Kidney (tissue), 14 donors: ENCODE data around the gene TMEM178A. TPM values are rescaled to one million over a fixed set of nuclear protein-coding genes. Genes with fewer than 3 reads are reported as not detected.

Source experiments
- DNase-seq, 5 donors: peaks; one replicate each; pipeline ENCODE4 v3.0.0-alpha.2; 2013 to 2020
- FAIRE-seq: peaks from 2 replicates; lab custom pipeline; 2012; peaks lifted over from hg19 to GRCh38; lab: Jason Lieb, UNC
- H3K27ac ChIP-seq, 2 donors: one replicate each; pipeline ENCODE4 v1.7.0; 2013; ENCODE audit warnings: low read depth in 2 of 2, low read length in 2 of 2, inconsistent platforms in 1 of 2
- H3K27me3 ChIP-seq: one replicate; pipeline ENCODE4 v1.7.1; 2013; ENCODE audit warnings: low read length, inconsistent platforms; ENCODE audit not compliant: control insufficient read depth, insufficient read depth
- H3K36me3 ChIP-seq, 3 donors: one replicate each; pipeline versions ENCODE4 v1.7.0 to v1.7.1; 2013; ENCODE audit warnings: low read length in 3 of 3, control low read depth in 1 of 3, inconsistent platforms in 1 of 3; ENCODE audit not compliant: insufficient read depth in 3 of 3, control insufficient read depth in 2 of 3
- H3K4me1 ChIP-seq, 3 donors: one replicate each; pipeline versions ENCODE4 v1.7.0 to v1.7.1; 2013; ENCODE audit warnings: low read length in 3 of 3, inconsistent platforms in 1 of 3, low read depth in 1 of 3; ENCODE audit not compliant: control insufficient read depth in 2 of 3, insufficient read depth in 2 of 3
- H3K4me3 ChIP-seq, 3 donors: one replicate each; pipeline versions ENCODE4 v1.7.0 to v1.8.1; 2013; ENCODE audit warnings: low read length in 3 of 3, control low read depth in 1 of 3, inconsistent platforms in 1 of 3
- H3K9ac ChIP-seq, 3 donors: one replicate each; pipeline versions ENCODE4 v1.7.0 to v1.7.1; 2013; ENCODE audit warnings: low read length in 3 of 3, control low read depth in 1 of 3, inconsistent platforms in 1 of 3
- H3K9me3 ChIP-seq, 3 donors: one replicate each; pipeline versions ENCODE4 v1.7.0 to v1.7.1; 2013; ENCODE audit warnings: low read length in 3 of 3, control low read depth in 1 of 3, inconsistent platforms in 1 of 3; ENCODE audit not compliant: control insufficient read depth in 2 of 3, insufficient read depth in 1 of 3
- intact Hi-C: fragments of 100-400 bp; cut with DNase I; formaldehyde crosslinking; loops from one replicate; pipeline ENCODE4 v1.11.1; 2022
- polyA plus RNA-seq: library from polyadenylated mRNA; stranded (reverse); fragments of 350-450 nt; fragmentation: Illumina TruSeq; extraction: RNeasy Lipid Tissue Mini Kit (QIAGEN cat#74804); gene quantifications from one replicate; pipeline ENCODE4 v1.2.3, GENCODE V29; 2014; ENCODE audit warnings: low read depth, low replicate concordance; ENCODE audit not compliant: insufficient read depth
- total RNA-seq: library from RNA; stranded (reverse); fragmentation: NEBNext Ultra II Directional; extraction: Animal tissue kit (Norgen Biotek cat#: 25700); gene quantifications from one replicate; pipeline ENCODE4 v1.2.1, GENCODE V29; 2021
- TF ChIP-seq, protein P1 (sequence below): IDR thresholded peaks from 3 replicates; pipeline ENCODE4 v1.5.1; 2012; ENCODE audit warnings: mild to moderate bottlenecking, moderate library complexity, borderline replicate concordance; ENCODE audit not compliant: insufficient read depth; ENCODE audit errors: extremely low read depth
- donor health status: control.
- donor health status: control.
- donor health status: control.
- donor health status: control.
- donor health status: control.
- donor health status: DM: yes; HTN: yes; CAD: no.
- donor health status: Normal renal cell carcinoma (clear cell type).

The TMEM178A gene
- total and polyA plus RNA-seq, 2 donors from 2014 or later = 5.7 to 48.0 TPM

DNA sequence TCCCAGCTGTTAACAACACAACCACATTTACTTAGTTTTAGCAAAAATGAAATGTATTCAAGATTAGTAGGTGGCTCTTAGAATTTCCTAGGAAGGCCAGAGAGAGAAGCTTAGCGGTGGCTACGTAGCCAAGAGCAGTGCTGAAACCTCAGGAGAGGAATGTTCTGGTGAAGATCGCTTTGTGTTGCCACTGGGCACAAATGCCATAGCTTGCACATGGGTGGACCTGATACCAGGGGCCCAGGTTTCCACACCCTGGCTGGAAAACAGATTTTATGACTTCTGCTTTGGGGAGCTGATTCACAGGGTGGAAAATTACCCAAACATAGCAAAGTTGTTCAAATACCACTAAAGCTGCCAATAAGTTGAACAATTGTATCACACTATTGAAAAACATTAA is 69.9 kb downstream of the TMEM178A start:
- TF ChIP-seq, protein P1, sequence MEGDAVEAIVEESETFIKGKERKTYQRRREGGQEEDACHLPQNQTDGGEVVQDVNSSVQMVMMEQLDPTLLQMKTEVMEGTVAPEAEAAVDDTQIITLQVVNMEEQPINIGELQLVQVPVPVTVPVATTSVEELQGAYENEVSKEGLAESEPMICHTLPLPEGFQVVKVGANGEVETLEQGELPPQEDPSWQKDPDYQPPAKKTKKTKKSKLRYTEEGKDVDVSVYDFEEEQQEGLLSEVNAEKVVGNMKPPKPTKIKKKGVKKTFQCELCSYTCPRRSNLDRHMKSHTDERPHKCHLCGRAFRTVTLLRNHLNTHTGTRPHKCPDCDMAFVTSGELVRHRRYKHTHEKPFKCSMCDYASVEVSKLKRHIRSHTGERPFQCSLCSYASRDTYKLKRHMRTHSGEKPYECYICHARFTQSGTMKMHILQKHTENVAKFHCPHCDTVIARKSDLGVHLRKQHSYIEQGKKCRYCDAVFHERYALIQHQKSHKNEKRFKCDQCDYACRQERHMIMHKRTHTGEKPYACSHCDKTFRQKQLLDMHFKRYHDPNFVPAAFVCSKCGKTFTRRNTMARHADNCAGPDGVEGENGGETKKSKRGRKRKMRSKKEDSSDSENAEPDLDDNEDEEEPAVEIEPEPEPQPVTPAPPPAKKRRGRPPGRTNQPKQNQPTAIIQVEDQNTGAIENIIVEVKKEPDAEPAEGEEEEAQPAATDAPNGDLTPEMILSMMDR = no peak
- H3K4me3 ChIP-seq = no peak overlapping the region
- peaks cover 0 to 20% (median 17%) of the 10 kb centered on the region in 3 donors for H3K36me3 ChIP-seq
- H3K27ac ChIP-seq = no peak overlapping the region
- no peaks in the 10 kb centered on the region for H3K9me3 ChIP-seq
- no peak overlapping the region for H3K9ac ChIP-seq
- H3K4me1 ChIP-seq = peaks cover 0 to 8% (median 3%) of the 10 kb centered on the region in 3 donors
- DNase-seq (no peak), FAIRE-seq (no peak)
- no peaks in the 10 kb centered on the region for H3K27me3 ChIP-seq
- intact Hi-C loops = no loop called here

DNA sequence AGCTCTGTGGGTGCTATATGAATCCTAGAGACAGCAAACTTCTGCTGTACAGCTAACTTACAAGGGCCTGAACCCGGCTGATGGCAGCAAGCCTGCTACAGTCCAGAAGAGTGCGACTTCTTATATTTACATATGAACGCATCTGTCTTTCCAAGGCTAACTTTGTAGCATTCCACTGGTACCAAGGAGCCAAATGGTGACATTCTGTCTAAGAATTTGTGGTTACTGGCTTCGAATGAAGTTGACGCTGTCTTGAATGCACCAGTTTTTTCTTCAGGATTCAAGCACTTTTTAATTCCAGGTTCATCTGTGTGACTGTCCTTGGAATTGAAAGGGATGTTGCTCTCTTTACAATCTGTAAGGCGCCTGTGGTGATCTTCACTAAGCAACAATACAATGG is 70.9 kb downstream of the TMEM178A start:
- no peak for FAIRE-seq
- Histone ChIP-seq H3K9ac (no peak overlapping the region), H3K36me3 (peaks cover 0 to 24% (median 17%) of the 10 kb centered on the region in 3 donors), H3K27ac (no peak overlapping the region), H3K4me3 (no peak overlapping the region), H3K27me3 (no peaks in the 10 kb centered on the region), H3K4me1 (peaks cover 0 to 8% (median 3%) of the 10 kb centered on the region in 3 donors), H3K9me3 (no peaks in the 10 kb centered on the region)
- no peak for DNase-seq
- TF ChIP-seq, protein P1 = no peak
- intact Hi-C loops = no loop called here

DNA sequence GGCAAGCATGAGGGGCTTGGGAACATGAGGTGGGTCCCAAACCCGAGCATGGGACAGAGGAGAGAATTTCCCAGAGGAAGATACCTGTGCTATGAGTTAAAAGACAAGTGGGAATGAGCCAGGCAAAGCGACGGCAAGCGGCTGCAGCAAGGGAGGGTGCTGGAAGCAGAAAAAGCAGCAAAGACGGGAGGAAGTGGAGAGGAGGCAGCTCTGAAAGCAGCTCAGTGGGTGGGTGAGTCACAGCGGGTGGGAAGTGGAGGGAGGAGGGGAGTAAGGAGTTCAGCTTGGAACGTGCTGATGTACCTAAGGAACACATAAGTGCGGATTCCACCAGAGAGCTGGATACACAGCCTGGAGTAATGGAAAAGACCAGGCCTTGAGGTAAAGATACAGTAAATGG is 71.9 kb downstream of the TMEM178A start:
- no peaks in the 10 kb centered on the region for H3K27me3 ChIP-seq
- H3K9me3 ChIP-seq = no peaks in the 10 kb centered on the region
- H3K4me1 ChIP-seq = peaks cover 0 to 3% (median 0%) of the 10 kb centered on the region in 3 donors
- FAIRE-seq (no peak), DNase-seq (no peak)
- no peak overlapping the region for H3K4me3 ChIP-seq
- H3K36me3 ChIP-seq = peaks cover 0 to 27% (median 20%) of the 10 kb centered on the region in 3 donors
- H3K27ac ChIP-seq = no peak overlapping the region
- intact Hi-C loops = no loop called here
- H3K9ac ChIP-seq = no peak overlapping the region
- TF ChIP-seq, protein P1 = no peak

DNA sequence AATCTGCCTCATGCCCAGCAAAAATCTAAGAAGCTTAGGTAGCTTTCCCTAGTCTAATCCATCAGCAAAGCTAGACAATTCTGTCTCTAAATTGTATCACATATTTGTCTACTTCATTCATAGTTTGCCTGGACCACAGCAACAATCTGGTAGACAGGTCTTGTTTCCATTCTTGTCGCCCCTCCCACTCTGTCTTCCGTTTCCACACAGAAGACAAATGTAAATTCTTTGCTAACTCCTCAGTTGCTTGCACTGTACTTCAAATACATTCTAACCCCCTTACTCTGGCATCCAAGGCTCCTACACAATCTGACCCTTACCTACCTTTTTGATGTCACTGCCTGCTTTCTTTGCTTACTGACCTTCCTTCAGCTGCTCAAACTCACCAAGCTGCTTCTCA is 73.2 kb downstream of the TMEM178A start:
- FAIRE-seq (no peak), DNase-seq (no peak)
- no peaks in the 10 kb centered on the region for H3K9me3 ChIP-seq
- no peak overlapping the region for H3K4me3 ChIP-seq
- H3K36me3 ChIP-seq = peaks cover 0 to 35% (median 24%) of the 10 kb centered on the region in 3 donors
- no peak overlapping the region for H3K9ac ChIP-seq
- TF ChIP-seq, protein P1 = no peak
- H3K4me1 ChIP-seq = peaks cover 0 to 3% (median 0%) of the 10 kb centered on the region in 3 donors
- intact Hi-C loops = no loop called here
- H3K27ac ChIP-seq = no peak overlapping the region
- H3K27me3 ChIP-seq = no peaks in the 10 kb centered on the region
